Thyroid gland (tissue), 4 donors: ENCODE measurements around the gene CHAF1A.

Source experiments
- CTCF ChIP-seq, 6 experiments: fragments of 200-600 bp in 3 of 6; fragments of 450-650 bp in 3 of 6; sonication (generic) in 3 of 6; IDR thresholded peaks; one replicate each; pipeline ENCODE4 v1.5.1; 2016 to 2019; ENCODE audit warnings: antibody characterized with exemption in 6 of 6, mild to moderate bottlenecking in 2 of 6, inconsistent platforms in 1 of 6, moderate library complexity in 1 of 6
- POLR2A ChIP-seq, 2 donors: fragments of 450-650 bp; IDR thresholded peaks; one replicate each; pipeline ENCODE4 v1.6.1; 2017; ENCODE audit warnings: antibody characterized with exemption in 2 of 2, mild to moderate bottlenecking in 2 of 2, moderate library complexity in 1 of 2

- no peak for TF ChIP-seq CTCF (IDR thresholded peaks at IDR 0.05)
- TF ChIP-seq POLR2A (IDR thresholded peaks at IDR 0.05), result no peak
Measured at GRCh38 chr19:4474514-4475022, 72.1 kb downstream of the CHAF1A start.
